ENCODE data around the gene APEH.

DNA sequence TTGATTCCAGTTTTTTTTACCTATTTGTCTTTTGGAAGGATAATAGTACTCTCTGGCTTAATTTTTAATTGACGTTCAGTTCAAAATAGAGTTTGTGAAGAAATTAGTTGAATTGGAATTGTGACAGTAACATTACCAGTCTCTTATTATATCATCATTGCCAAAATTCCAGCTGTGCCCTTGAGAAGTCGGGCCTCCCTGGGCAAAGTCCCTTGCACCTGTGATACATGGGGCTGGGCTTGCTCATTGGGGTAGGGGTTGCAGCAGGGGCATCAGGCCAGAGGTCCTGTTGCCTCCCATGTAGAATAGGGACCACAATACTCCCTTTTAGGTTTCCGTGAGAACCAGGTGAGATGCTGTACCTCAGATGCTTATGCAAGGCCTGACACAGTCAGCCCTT, 27.9 kb upstream of the APEH start:
- TF ChIP-seq RAD21 (CRISPR knock-in tag; conservative IDR thresholded peaks at IDR 0.05 in 1 of 2, IDR thresholded peaks at IDR 0.05 in 1 of 2) (no peak), POLR2AphosphoS2 (IDR thresholded peaks at IDR 0.05; ENCODE audit: low read length) (no peak), PREB (CRISPR knock-in tag; IDR thresholded peaks at IDR 0.05) (no peak), TCF3 (CRISPR knock-in tag; IDR thresholded peaks at IDR 0.05) (no peak)
- TF ChIP-seq, protein P1, sequence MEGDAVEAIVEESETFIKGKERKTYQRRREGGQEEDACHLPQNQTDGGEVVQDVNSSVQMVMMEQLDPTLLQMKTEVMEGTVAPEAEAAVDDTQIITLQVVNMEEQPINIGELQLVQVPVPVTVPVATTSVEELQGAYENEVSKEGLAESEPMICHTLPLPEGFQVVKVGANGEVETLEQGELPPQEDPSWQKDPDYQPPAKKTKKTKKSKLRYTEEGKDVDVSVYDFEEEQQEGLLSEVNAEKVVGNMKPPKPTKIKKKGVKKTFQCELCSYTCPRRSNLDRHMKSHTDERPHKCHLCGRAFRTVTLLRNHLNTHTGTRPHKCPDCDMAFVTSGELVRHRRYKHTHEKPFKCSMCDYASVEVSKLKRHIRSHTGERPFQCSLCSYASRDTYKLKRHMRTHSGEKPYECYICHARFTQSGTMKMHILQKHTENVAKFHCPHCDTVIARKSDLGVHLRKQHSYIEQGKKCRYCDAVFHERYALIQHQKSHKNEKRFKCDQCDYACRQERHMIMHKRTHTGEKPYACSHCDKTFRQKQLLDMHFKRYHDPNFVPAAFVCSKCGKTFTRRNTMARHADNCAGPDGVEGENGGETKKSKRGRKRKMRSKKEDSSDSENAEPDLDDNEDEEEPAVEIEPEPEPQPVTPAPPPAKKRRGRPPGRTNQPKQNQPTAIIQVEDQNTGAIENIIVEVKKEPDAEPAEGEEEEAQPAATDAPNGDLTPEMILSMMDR (IDR thresholded peaks at IDR 0.05 in 2 of 3, conservative IDR thresholded peaks at IDR 0.05 in 1 of 3; ENCODE audit: insufficient read depth in 2 of 3, low read depth in 1 of 3, low read length in 3 of 3): no peak
- TF ChIP-seq, protein P2, sequence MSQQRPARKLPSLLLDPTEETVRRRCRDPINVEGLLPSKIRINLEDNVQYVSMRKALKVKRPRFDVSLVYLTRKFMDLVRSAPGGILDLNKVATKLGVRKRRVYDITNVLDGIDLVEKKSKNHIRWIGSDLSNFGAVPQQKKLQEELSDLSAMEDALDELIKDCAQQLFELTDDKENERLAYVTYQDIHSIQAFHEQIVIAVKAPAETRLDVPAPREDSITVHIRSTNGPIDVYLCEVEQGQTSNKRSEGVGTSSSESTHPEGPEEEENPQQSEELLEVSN (IDR thresholded peaks at IDR 0.05; ENCODE audit: borderline replicate concordance in 1 of 2, extremely low read depth in 1 of 2, insufficient read depth in 1 of 2, insufficient read length in 1 of 2, low read depth in 1 of 2, low read length in 1 of 2, poor library complexity in 1 of 2, severe bottlenecking in 1 of 2): no peak
